ENCODE data around the gene PITX2. TPM values are rescaled to one million over a fixed set of nuclear protein-coding genes. Genes with fewer than 3 reads are reported as not detected.

PITX2 gene
- total RNA-seq, 1 donor: 0.36 TPM

GRCh38 chr4:110614976-110615352, 7.9 kb downstream of the PITX2 start:
- peak; percentile 56 for DNase-seq (ENCODE audit: insufficient read length, low spot score, missing footprints)
- Histone ChIP-seq H3K9me3 (ENCODE audit: low read depth, low read length) (no peaks in the 10 kb centered on the region), H3K4me2 (ENCODE audit: insufficient read depth, low read length) (no peak overlapping the region), H3K4me3 (ENCODE audit: insufficient read depth, low read length) (no peak overlapping the region), H3K27ac (ENCODE audit: low read depth, low read length) (no peak overlapping the region), H3K4me1 (ENCODE audit: insufficient read depth, low read length) (no peaks in the 10 kb centered on the region), H3K27me3 (ENCODE audit: insufficient read depth, low read length) (peaks cover 100% of the 10 kb centered on the region), H2AFZ (ENCODE audit: low read length) (no peak overlapping the region), H3K36me3 (ENCODE audit: insufficient read depth, low read length) (no peaks in the 10 kb centered on the region), H3K79me2 (ENCODE audit: insufficient read depth, low read length) (no peaks in the 10 kb centered on the region), H4K20me1 (ENCODE audit: insufficient read depth, low read length) (no peaks in the 10 kb centered on the region)
- TF ChIP-seq, protein P1, sequence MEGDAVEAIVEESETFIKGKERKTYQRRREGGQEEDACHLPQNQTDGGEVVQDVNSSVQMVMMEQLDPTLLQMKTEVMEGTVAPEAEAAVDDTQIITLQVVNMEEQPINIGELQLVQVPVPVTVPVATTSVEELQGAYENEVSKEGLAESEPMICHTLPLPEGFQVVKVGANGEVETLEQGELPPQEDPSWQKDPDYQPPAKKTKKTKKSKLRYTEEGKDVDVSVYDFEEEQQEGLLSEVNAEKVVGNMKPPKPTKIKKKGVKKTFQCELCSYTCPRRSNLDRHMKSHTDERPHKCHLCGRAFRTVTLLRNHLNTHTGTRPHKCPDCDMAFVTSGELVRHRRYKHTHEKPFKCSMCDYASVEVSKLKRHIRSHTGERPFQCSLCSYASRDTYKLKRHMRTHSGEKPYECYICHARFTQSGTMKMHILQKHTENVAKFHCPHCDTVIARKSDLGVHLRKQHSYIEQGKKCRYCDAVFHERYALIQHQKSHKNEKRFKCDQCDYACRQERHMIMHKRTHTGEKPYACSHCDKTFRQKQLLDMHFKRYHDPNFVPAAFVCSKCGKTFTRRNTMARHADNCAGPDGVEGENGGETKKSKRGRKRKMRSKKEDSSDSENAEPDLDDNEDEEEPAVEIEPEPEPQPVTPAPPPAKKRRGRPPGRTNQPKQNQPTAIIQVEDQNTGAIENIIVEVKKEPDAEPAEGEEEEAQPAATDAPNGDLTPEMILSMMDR (IDR thresholded peaks at IDR 0.05; ENCODE audit: extremely low read depth, low read depth, low read length): no peak

DNA sequence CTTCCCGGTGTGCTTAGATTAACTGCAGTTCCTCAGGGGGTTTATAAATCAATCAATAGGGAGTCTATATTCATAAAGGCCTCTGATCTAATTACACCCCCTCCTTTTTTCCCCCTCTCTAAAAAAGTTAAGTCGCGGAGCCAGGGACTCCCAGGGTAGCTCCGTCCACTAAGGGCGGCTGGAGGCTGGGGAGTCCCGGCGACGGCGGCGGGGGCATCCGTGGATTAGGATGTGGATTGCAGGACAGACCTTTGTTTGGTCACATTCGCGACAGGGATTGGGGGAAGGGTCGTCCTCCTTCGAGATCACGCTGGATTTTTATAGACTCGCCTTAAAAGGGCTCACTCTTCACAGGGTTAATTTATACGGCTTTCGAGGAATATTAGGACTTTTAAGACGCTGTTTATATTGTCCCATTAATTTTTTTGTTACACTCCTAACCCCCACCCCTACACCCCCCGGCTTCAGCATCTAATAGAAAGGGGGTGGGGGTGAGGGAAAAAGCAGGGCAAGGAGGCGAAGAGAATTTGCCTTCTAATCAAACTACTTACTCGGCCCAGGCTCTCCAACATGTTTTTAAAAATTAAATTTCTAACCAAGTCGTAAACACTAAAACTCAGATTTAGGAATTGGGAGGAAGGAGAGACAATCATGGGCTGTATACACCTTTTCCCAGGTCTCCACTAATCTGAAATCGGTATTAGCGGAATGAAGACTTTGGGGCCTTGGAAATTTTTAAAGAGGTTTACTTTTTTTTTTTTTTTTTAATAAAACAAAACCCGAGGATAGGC, 8.5 kb downstream of the PITX2 start:
- no peak overlapping the region for H3K4me3 ChIP-seq (ENCODE audit: insufficient read depth, low read length)
- H3K27me3 ChIP-seq (ENCODE audit: insufficient read depth, low read length): peaks cover 100% of the 10 kb centered on the region
- no peaks in the 10 kb centered on the region for H3K9me3 ChIP-seq (ENCODE audit: low read depth, low read length)
- DNase-seq (ENCODE audit: insufficient read length, low spot score, missing footprints): no peak
- no peaks in the 10 kb centered on the region for H3K79me2 ChIP-seq (ENCODE audit: insufficient read depth, low read length)
- H3K4me1 ChIP-seq (ENCODE audit: insufficient read depth, low read length): no peaks in the 10 kb centered on the region
- no peak overlapping the region for H2AFZ ChIP-seq (ENCODE audit: low read length)
- no peaks in the 10 kb centered on the region for H3K36me3 ChIP-seq (ENCODE audit: insufficient read depth, low read length)
- no peaks in the 10 kb centered on the region for H4K20me1 ChIP-seq (ENCODE audit: insufficient read depth, low read length)
- no peak overlapping the region for H3K27ac ChIP-seq (ENCODE audit: low read depth, low read length)
- TF ChIP-seq, protein P1 (IDR thresholded peaks at IDR 0.05; ENCODE audit: extremely low read depth, low read depth, low read length): no peak
- H3K4me2 ChIP-seq (ENCODE audit: insufficient read depth, low read length): no peak overlapping the region

GRCh38 chr4:110613745-110614144, 9.1 kb downstream of the PITX2 start:
- H2AFZ ChIP-seq (ENCODE audit: low read length): no peak overlapping the region
- H3K79me2 ChIP-seq (ENCODE audit: insufficient read depth, low read length): no peaks in the 10 kb centered on the region
- no peaks in the 10 kb centered on the region for H3K9me3 ChIP-seq (ENCODE audit: low read depth, low read length)
- no peaks in the 10 kb centered on the region for H3K4me1 ChIP-seq (ENCODE audit: insufficient read depth, low read length)
- H3K4me2 ChIP-seq (ENCODE audit: insufficient read depth, low read length): no peak overlapping the region
- TF ChIP-seq, protein P1 (IDR thresholded peaks at IDR 0.05; ENCODE audit: extremely low read depth, low read depth, low read length): no peak
- peak; percentile 32 for DNase-seq (ENCODE audit: insufficient read length, low spot score, missing footprints)
- H3K27ac ChIP-seq (ENCODE audit: low read depth, low read length): no peak overlapping the region
- H3K27me3 ChIP-seq (ENCODE audit: insufficient read depth, low read length): peaks cover 100% of the 10 kb centered on the region
- no peak overlapping the region for H3K4me3 ChIP-seq (ENCODE audit: insufficient read depth, low read length)
- no peaks in the 10 kb centered on the region for H3K36me3 ChIP-seq (ENCODE audit: insufficient read depth, low read length)
- no peaks in the 10 kb centered on the region for H4K20me1 ChIP-seq (ENCODE audit: insufficient read depth, low read length)

- Histone ChIP-seq H4K20me1 (ENCODE audit: insufficient read depth, low read length) (no peaks in the 10 kb centered on the region), H3K79me2 (ENCODE audit: insufficient read depth, low read length) (no peaks in the 10 kb centered on the region), H3K27me3 (ENCODE audit: insufficient read depth, low read length) (peaks cover 100% of the 10 kb centered on the region), H3K4me2 (ENCODE audit: insufficient read depth, low read length) (no peak overlapping the region), H3K36me3 (ENCODE audit: insufficient read depth, low read length) (no peaks in the 10 kb centered on the region), H3K4me1 (ENCODE audit: insufficient read depth, low read length) (no peaks in the 10 kb centered on the region), H2AFZ (ENCODE audit: low read length) (no peak overlapping the region), H3K9me3 (ENCODE audit: low read depth, low read length) (no peaks in the 10 kb centered on the region), H3K4me3 (ENCODE audit: insufficient read depth, low read length) (no peak overlapping the region), H3K27ac (ENCODE audit: low read depth, low read length) (no peak overlapping the region)
- TF ChIP-seq, protein P1 (IDR thresholded peaks at IDR 0.05; ENCODE audit: extremely low read depth, low read depth, low read length): no peak
- DNase-seq (ENCODE audit: insufficient read length, low spot score, missing footprints): peak; percentile 54
Observed at GRCh38 chr4:110612631-110613269, 10.1 kb downstream of the PITX2 start.

Data from osteoblast (primary cell).